Activated CD8-positive, alpha-beta T cell treated with anti-CD3 and anti-CD28 coated beads for 36 hours (primary cell): ENCODE results near the gene RIMKLB. TPM values are rescaled to one million over a fixed set of nuclear protein-coding genes. Genes with fewer than 3 reads are reported as not detected.
"Not testable (repeated sequence)": the region's sequence is repeated elsewhere in the genome, so short reads cannot be mapped to it uniquely, and the experiment has no call there.

Source experiments
- ATAC-seq: fragments of 200-7000 bp; cut with Tn5 transposase; one replicate; pipeline ENCODE4 v1.10.0; 2021; ENCODE audit warnings: mild to moderate bottlenecking, moderate library complexity
- CTCF ChIA-PET: fragments of 350-600 bp; sonication (Branson Sonifier 250); formaldehyde crosslinking; loops from one replicate; lab custom pipeline; 2021; ENCODE audit warnings: antibody characterized with exemption; lab: Charles Lee
- POLR2A ChIA-PET: fragments of 350-600 bp; sonication (Branson Sonifier 250); formaldehyde crosslinking; loops from one replicate; lab custom pipeline; 2021; ENCODE audit warnings: antibody characterized with exemption; lab: Charles Lee
- DNase-seq: peaks from one replicate; pipeline ENCODE4 v3.0.0-alpha.2; 2020
- H3K27ac Mint-ChIP-seq: one replicate; pipeline ENCODE4 v1.8.0; 2021; ENCODE audit warnings: mild to moderate bottlenecking, mixed read lengths
- H3K27me3 Mint-ChIP-seq: one replicate; pipeline ENCODE4 v1.8.0; 2021; ENCODE audit warnings: mixed read lengths
- H3K36me3 Mint-ChIP-seq: one replicate; pipeline ENCODE4 v1.8.0; 2021; ENCODE audit warnings: low read depth, mixed read lengths
- H3K4me1 Mint-ChIP-seq: one replicate; pipeline ENCODE4 v1.8.0; 2021; ENCODE audit warnings: low read depth, mixed read lengths
- H3K4me3 Mint-ChIP-seq: one replicate; pipeline ENCODE4 v1.8.0; 2021; ENCODE audit warnings: mild to moderate bottlenecking, moderate library complexity, mixed read lengths
- H3K9me3 Mint-ChIP-seq: one replicate; pipeline ENCODE4 v1.8.0; 2021; ENCODE audit warnings: mixed read lengths
- intact Hi-C: fragments of 100-400 bp; cut with micrococcal nuclease; formaldehyde crosslinking; loops from one replicate; pipeline ENCODE4 v1.10.0; 2022
- total RNA-seq, 2 experiments: library from RNA; stranded (reverse); gene quantifications; one replicate each; pipeline ENCODE4 v1.2.3, GENCODE V29; 2021
- TF ChIP-seq, protein P1 (sequence below): fragments of 200-600 bp; IDR thresholded peaks from one replicate; pipeline ENCODE4 v1.8.0; 2022; ENCODE audit warnings: antibody characterized with exemption, mild to moderate bottlenecking

The RIMKLB gene
- total RNA-seq, 2 experiments from 2014 or later, result 7.7 to 8.6 TPM

DNA sequence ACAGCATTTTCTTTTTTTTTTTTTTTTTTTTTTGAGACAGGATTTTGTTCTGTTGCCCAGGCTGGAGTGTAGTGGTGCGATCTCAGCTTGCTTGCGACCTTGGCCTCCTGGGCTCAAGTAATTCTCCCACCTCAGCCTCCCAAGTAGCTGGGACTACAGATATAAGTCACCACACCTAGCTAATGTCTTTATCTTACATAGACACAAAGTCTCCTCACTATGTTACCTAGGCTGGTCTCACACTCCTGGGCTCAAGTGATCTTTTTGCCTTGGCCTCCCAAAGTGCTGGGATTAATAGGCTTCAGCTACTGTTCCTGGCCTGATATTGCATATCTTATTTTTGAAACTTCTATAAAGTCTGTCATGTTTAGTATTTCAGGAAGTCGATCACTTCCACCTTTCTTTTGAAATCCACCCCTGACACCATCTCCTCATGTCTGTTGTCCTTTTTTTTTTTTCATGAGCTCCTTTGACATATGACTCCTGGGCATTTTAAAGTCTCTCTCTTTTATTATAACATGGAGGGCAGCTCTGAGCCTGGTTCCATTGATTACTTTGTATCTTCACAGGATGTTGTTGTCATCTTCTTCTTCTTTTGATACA lies 118.8 kb downstream of the RIMKLB start:
- ChIA-PET CTCF (interaction anchor here (1.2 to 2.2 kb wide), 2 partner anchors 74 to 159 kb away, joined by 3 to 8 read pairs; no protein-coding TSS in a partner anchor), POLR2A (no interaction called here)
- Mint-ChIP-seq H3K36me3 (no peaks in the 10 kb centered on the region), H3K27me3 (no peaks in the 10 kb centered on the region), H3K4me1 (no peaks in the 10 kb centered on the region), H3K27ac (no peak overlapping the region), H3K9me3 (no peaks in the 10 kb centered on the region), H3K4me3 (no peak overlapping the region)
- ATAC-seq (no peak), DNase-seq (no peak)
- intact Hi-C loops, result no loop called here
- TF ChIP-seq, protein P1, sequence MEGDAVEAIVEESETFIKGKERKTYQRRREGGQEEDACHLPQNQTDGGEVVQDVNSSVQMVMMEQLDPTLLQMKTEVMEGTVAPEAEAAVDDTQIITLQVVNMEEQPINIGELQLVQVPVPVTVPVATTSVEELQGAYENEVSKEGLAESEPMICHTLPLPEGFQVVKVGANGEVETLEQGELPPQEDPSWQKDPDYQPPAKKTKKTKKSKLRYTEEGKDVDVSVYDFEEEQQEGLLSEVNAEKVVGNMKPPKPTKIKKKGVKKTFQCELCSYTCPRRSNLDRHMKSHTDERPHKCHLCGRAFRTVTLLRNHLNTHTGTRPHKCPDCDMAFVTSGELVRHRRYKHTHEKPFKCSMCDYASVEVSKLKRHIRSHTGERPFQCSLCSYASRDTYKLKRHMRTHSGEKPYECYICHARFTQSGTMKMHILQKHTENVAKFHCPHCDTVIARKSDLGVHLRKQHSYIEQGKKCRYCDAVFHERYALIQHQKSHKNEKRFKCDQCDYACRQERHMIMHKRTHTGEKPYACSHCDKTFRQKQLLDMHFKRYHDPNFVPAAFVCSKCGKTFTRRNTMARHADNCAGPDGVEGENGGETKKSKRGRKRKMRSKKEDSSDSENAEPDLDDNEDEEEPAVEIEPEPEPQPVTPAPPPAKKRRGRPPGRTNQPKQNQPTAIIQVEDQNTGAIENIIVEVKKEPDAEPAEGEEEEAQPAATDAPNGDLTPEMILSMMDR, result no peak

- no peak overlapping the region for H3K4me3 Mint-ChIP-seq
- no peaks in the 10 kb centered on the region for H3K9me3 Mint-ChIP-seq
- ATAC-seq (no peak), DNase-seq (no peak)
- no peaks in the 10 kb centered on the region for H3K27me3 Mint-ChIP-seq
- CTCF ChIA-PET, result interaction anchor here (0.7 to 2.2 kb wide), 4 partner anchors 11 to 232 kb away, joined by 3 to 8 read pairs (median 4); no protein-coding TSS in a partner anchor
- TF ChIP-seq, protein P1, result no peak
- H3K36me3 Mint-ChIP-seq, result no peaks in the 10 kb centered on the region
- intact Hi-C loops, result no loop called here
- POLR2A ChIA-PET, result no interaction called here
- no peak overlapping the region for H3K27ac Mint-ChIP-seq
- H3K4me1 Mint-ChIP-seq, result no peaks in the 10 kb centered on the region
Observed at GRCh38 chr12:8817856-8818255, 120.1 kb downstream of the RIMKLB start.

GRCh38 chr12:8818526-8818925 lies 120.7 kb downstream of the RIMKLB start:
- Mint-ChIP-seq H3K9me3 (no peaks in the 10 kb centered on the region), H3K36me3 (no peaks in the 10 kb centered on the region), H3K27ac (no peak overlapping the region), H3K4me1 (no peaks in the 10 kb centered on the region), H3K4me3 (no peak overlapping the region), H3K27me3 (no peaks in the 10 kb centered on the region)
- DNase-seq (no peak), ATAC-seq (no peak)
- TF ChIP-seq, protein P1, result no peak
- POLR2A ChIA-PET, result no interaction called here
- CTCF ChIA-PET, result interaction anchor here (0.7 to 2.3 kb wide), 3 partner anchors 10 to 231 kb away, joined by 3 to 7 read pairs (median 5); no protein-coding TSS in a partner anchor
- intact Hi-C loops, result no loop called here

DNA sequence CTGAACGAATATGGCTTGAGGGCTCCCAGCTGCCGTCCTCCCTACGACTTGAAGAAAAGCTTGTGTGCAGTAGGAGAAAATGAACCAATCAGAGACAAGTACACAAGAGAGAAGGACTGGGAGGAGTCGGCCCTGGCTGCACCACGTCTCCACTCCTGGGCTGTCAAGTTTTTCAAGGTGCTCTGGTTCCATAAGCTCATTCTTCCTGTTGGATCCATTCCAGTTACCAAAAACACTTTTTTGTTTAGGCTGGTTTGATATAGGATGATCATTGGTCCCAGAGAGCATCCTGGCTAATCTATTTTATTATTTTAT lies 121.8 kb downstream of the RIMKLB start:
- Mint-ChIP-seq H3K27ac (no peak overlapping the region), H3K4me1 (no peaks in the 10 kb centered on the region), H3K27me3 (no peaks in the 10 kb centered on the region), H3K4me3 (no peak overlapping the region), H3K36me3 (no peaks in the 10 kb centered on the region), H3K9me3 (no peaks in the 10 kb centered on the region)
- CTCF ChIA-PET, result interaction anchor here (0.8 to 2.3 kb wide), 4 partner anchors 12 to 275 kb away, joined by 3 to 8 read pairs (median 5); no protein-coding TSS in a partner anchor
- intact Hi-C loops, result no loop called here
- POLR2A ChIA-PET, result interaction anchor here (0.7 kb wide), 1 partner anchor 20 kb away, joined by 3 read pairs; no protein-coding TSS in a partner anchor
- ATAC-seq (no peak), DNase-seq (no peak)
- TF ChIP-seq, protein P1, result no peak

GRCh38 chr12:8820676-8821407 lies 123.1 kb downstream of the RIMKLB start:
- ATAC-seq, intact Hi-C loops, POLR2A ChIA-PET, H3K36me3 Mint-ChIP-seq, H3K27me3 Mint-ChIP-seq, DNase-seq, H3K4me3 Mint-ChIP-seq, H3K4me1 Mint-ChIP-seq, H3K27ac Mint-ChIP-seq, H3K9me3 Mint-ChIP-seq: not testable (repeated sequence)
- CTCF ChIA-PET, result interaction anchor here (0.7 to 4.1 kb wide), 3 partner anchors 229 to 276 kb away, joined by 3 to 11 read pairs (median 7); no protein-coding TSS in a partner anchor
